SK-N-MC (cell line): ENCODE measurements around the gene DPYSL5.

Experiments
- EZH2 ChIP-seq: fragments of 200-600 bp; sonication (generic); IDR thresholded peaks from one replicate; pipeline ENCODE4 v1.6.1; 2017; ENCODE audit warnings: antibody characterized with exemption
- POLR2AphosphoS5 ChIP-seq: IDR thresholded peaks from 2 replicates; pipeline ENCODE4 v1.6.1; 2012; ENCODE audit warnings: mild to moderate bottlenecking, low read depth, low read length, borderline replicate concordance

DNA sequence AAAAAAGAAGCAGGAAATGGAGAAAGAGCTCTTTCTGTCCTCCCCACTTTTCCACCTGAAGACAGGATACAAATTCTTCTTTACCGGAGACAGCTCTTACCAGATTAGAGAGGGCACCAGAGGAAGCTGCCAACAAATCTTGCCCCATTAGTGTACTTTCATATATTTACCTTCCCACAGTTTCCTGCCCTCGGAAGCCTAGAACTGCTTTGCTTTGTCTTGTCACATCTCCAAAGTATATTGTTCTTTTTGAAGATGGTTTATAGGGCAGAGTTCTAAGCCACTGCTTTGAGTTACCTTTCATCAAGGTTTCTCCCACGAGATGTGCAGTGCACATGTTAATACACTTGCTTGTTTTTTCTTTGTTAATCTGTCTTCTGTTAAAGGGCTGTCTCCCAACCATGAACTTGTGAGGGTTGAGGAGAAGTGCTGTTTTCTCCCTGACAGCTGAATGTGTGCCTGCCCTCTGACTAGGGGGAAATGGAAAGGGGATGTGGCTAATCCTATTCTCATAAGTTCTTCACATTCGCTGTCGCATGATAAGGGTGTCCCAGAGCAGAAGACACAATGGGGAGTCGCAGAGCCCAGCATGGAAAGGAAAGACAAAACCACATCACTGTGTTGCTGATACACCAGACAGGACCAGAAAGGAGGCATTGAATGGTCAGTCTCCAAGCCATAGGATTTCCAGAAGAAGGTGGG, 37.9 kb upstream of the DPYSL5 start:
- TF ChIP-seq EZH2, result no peak
- TF ChIP-seq POLR2AphosphoS5, result no peak
